Type B pancreatic cell (in vitro differentiated cells): Measurements from ENCODE around the gene PPFIBP1. TPM values are rescaled to one million over a fixed set of nuclear protein-coding genes. Genes with fewer than 3 reads are reported as not detected.
"Not testable (repeated sequence)": the region's sequence is repeated elsewhere in the genome, so short reads cannot be mapped to it uniquely, and the experiment has no call there.

Source experiments
- DNase-seq: peaks from one replicate; pipeline ENCODE4 v3.0.0; 2021; ENCODE audit warnings: mixed read lengths; ENCODE audit not compliant: unreplicated experiment; ENCODE audit errors: extremely low spot score
- H3K27ac Mint-ChIP-seq: 2 replicates; pipeline ENCODE4 v1.8.0; 2021; ENCODE audit warnings: mild to moderate bottlenecking, mixed read lengths
- H3K27me3 Mint-ChIP-seq: 2 replicates; pipeline ENCODE4 v1.8.0; 2021; ENCODE audit warnings: mixed read lengths
- H3K36me3 Mint-ChIP-seq: 2 replicates; pipeline ENCODE4 v1.8.0; 2021; ENCODE audit warnings: mixed read lengths
- H3K4me1 Mint-ChIP-seq: one replicate; pipeline ENCODE4 v1.8.0; 2021; ENCODE audit warnings: mixed read lengths; ENCODE audit not compliant: unreplicated experiment
- H3K4me3 Mint-ChIP-seq: 2 replicates; pipeline ENCODE4 v1.8.0; 2021; ENCODE audit warnings: mild to moderate bottlenecking, mixed read lengths
- H3K9me3 Mint-ChIP-seq: 2 replicates; pipeline ENCODE4 v1.8.0; 2021; ENCODE audit warnings: mixed read lengths
- CTCF ChIP-seq: fragments of 200-600 bp; sonication (generic); conservative IDR thresholded peaks from 2 replicates; pipeline ENCODE4 v1.5.0; 2021; ENCODE audit warnings: antibody characterized with exemption, mild to moderate bottlenecking
- total RNA-seq: library from RNA; stranded (reverse); gene quantifications from 2 replicates; pipeline ENCODE4 v1.2.1, GENCODE V29; 2021; ENCODE audit warnings: low replicate concordance

Gene PPFIBP1
- total RNA-seq, 1 donor from 2014 or later, result 68.3 TPM

DNA sequence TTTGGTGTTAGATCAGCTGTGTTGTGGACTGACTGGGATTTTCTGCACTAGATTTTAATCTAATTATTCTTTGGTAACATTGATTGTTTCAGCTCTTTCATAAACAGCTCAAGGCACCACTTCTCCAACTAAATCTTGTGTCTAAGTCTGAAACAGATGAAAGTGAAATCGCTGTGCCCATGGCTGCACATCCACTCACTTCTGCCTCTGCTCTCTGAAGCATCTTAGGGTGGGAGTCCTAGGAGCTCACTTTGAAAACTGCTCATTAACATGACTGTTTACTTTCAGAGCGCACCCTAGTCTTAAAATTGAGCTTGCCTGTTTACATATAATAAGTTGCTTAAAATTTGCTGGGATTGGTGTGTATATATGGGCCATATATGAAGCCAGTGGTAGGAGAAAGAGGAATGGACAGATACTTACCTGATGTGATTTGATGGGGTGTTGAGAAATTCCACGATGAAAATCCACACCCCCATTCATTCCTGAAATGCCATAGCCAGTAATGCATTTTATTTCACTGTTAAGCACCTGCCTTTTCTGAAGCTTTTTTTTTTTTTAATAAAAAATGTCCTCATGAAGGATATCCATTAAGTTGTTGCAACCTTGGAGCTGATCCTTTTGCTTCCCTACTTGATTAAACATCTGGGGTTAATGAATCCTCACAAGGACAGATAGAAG is 52.8 kb downstream of the PPFIBP1 start:
- no peaks in the 10 kb centered on the region for H3K27me3 Mint-ChIP-seq
- H3K4me1 Mint-ChIP-seq, result no peaks in the 10 kb centered on the region
- H3K27ac Mint-ChIP-seq, result no peak overlapping the region
- peaks cover 41% of the 10 kb centered on the region for H3K36me3 Mint-ChIP-seq
- H3K9me3 Mint-ChIP-seq, result no peaks in the 10 kb centered on the region
- TF ChIP-seq CTCF, result no peak
- no peak for DNase-seq
- H3K4me3 Mint-ChIP-seq, result no peak overlapping the region

GRCh38 chr12:27577688-27578087 is 53.7 kb downstream of the PPFIBP1 start:
- TF ChIP-seq CTCF, result no peak
- H3K36me3 Mint-ChIP-seq, result peaks cover 46% of the 10 kb centered on the region
- no peak for DNase-seq
- no peaks in the 10 kb centered on the region for H3K9me3 Mint-ChIP-seq
- H3K4me3 Mint-ChIP-seq, result no peak overlapping the region
- no peaks in the 10 kb centered on the region for H3K4me1 Mint-ChIP-seq
- no peaks in the 10 kb centered on the region for H3K27me3 Mint-ChIP-seq
- H3K27ac Mint-ChIP-seq, result no peak overlapping the region

- Mint-ChIP-seq H3K27ac (no peak overlapping the region), H3K9me3 (no peaks in the 10 kb centered on the region)
- no peak for TF ChIP-seq CTCF
Measured at GRCh38 chr12:27578689-27579372, 54.8 kb downstream of the PPFIBP1 start.

GRCh38 chr12:27580561-27581330 is 56.7 kb downstream of the PPFIBP1 start:
- Mint-ChIP-seq H3K4me3 (no peak overlapping the region), H3K27me3 (no peaks in the 10 kb centered on the region), H3K4me1 (no peaks in the 10 kb centered on the region), H3K36me3 (peaks cover 45% of the 10 kb centered on the region), H3K9me3 (no peaks in the 10 kb centered on the region), H3K27ac (peak overlapping the region; percentile 47)
- TF ChIP-seq CTCF, result no peak
- no peak for DNase-seq

More at GRCh38 chr12:27578689-27579372, 54.8 kb downstream of the PPFIBP1 start:
- Mint-ChIP-seq H3K4me1 (no peaks in the 10 kb centered on the region), H3K36me3 (peaks cover 48% of the 10 kb centered on the region), H3K4me3 (no peak overlapping the region), H3K27me3 (no peaks in the 10 kb centered on the region)
- DNase-seq, result no peak

DNA sequence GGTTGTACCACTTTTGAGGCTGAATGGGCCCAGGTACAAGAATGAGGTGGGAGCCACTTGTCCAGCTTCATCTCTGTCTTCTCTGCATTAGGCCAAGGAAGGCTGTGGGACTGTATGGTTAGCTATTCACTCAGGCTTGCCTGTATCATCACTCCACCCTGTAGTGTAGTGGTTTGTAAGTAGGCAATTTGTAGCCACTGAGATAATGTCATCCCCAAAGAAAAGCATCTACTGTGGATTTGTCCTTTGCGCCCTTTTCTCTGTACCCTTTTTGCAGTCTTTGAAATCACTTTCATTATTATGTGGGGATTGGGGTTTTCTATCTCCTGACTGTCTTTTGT is 57.3 kb downstream of the PPFIBP1 start:
- DNase-seq, H3K9me3 Mint-ChIP-seq, H3K4me1 Mint-ChIP-seq, H3K27ac Mint-ChIP-seq, H3K27me3 Mint-ChIP-seq, H3K4me3 Mint-ChIP-seq: not testable (repeated sequence)
- H3K36me3 Mint-ChIP-seq, result peaks cover 45% of the 10 kb centered on the region

GRCh38 chr12:27581833-27582232 is 57.8 kb downstream of the PPFIBP1 start:
- not testable (repeated sequence) for DNase-seq, H3K4me1 Mint-ChIP-seq, H3K27me3 Mint-ChIP-seq

DNA sequence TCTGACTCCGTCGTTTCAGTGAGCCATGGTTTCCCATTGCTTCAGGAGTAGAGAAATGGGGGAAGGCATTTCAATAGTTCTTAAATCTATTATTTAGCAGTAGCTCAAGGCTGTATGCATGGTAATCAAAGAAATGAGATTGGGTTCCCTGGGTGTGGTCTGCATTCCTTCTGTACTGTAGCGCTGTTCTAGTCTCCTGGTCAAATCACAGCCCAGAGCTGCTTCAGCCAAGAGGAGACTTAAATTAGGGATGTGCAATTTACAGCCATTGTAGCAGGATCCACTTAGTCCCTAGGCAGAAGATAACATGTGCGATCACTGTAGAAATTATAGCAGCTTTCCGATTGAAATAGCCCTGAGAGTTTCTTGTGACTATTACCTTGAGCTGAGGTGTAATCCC is 58.4 kb downstream of the PPFIBP1 start:
- H3K4me3 Mint-ChIP-seq, result not testable (repeated sequence)

More at GRCh38 chr12:27581833-27582232, 57.8 kb downstream of the PPFIBP1 start:
- peak overlapping the region; percentile 49 for H3K27ac Mint-ChIP-seq
- H3K36me3 Mint-ChIP-seq, result peaks cover 42% of the 10 kb centered on the region
- not testable (repeated sequence) for H3K4me3 Mint-ChIP-seq, H3K9me3 Mint-ChIP-seq

More for the DNA sequence above, 58.4 kb downstream of the PPFIBP1 start:
- H3K27me3 Mint-ChIP-seq, H3K4me1 Mint-ChIP-seq, DNase-seq, H3K9me3 Mint-ChIP-seq: not testable (repeated sequence)
- Mint-ChIP-seq H3K27ac (peak overlapping the region; percentile 49), H3K36me3 (peaks cover 40% of the 10 kb centered on the region)
